Small intestine (tissue), 7 donors: ENCODE data around the gene ROCK2. TPM values are rescaled to one million over a fixed set of nuclear protein-coding genes. Genes with fewer than 3 reads are reported as not detected.
A peak's percentile ranks its signal among the peaks of the same experiment; 100 is the strongest.

Experiments used
- DNase-seq, 2 donors: peaks; one replicate each; pipeline versions ENCODE4 v3.0.0 to v3.0.0-alpha.2; 2013
- FAIRE-seq: peaks from 2 replicates; lab custom pipeline; 2012; peaks lifted over from hg19 to GRCh38; lab: Jason Lieb, UNC
- H3K27ac ChIP-seq, 3 donors: one replicate each; pipeline ENCODE4 v1.5.1; 2013; ENCODE audit warnings: low read length in 2 of 3, mild to moderate bottlenecking in 2 of 3, control low read depth in 1 of 3, inconsistent platforms in 1 of 3, low read depth in 1 of 3, moderate library complexity in 1 of 3
- H3K27me3 ChIP-seq, 3 donors: one replicate each; pipeline ENCODE4 v1.6.1; 2013; ENCODE audit warnings: low read length in 3 of 3, inconsistent platforms in 1 of 3; ENCODE audit not compliant: control insufficient read depth in 3 of 3, insufficient read depth in 3 of 3
- H3K36me3 ChIP-seq, 3 donors: one replicate each; pipeline ENCODE4 v1.6.1; 2013; ENCODE audit warnings: low read length in 3 of 3, inconsistent platforms in 1 of 3, low read depth in 1 of 3, mild to moderate bottlenecking in 1 of 3, moderate library complexity in 1 of 3; ENCODE audit not compliant: control insufficient read depth in 3 of 3, insufficient read depth in 2 of 3
- H3K4me1 ChIP-seq, 3 donors: one replicate each; pipeline ENCODE4 v1.6.1; 2013; ENCODE audit warnings: low read length in 2 of 3, inconsistent platforms in 1 of 3, low read depth in 1 of 3, mild to moderate bottlenecking in 1 of 3, moderate library complexity in 1 of 3; ENCODE audit not compliant: control insufficient read depth in 3 of 3, insufficient read depth in 2 of 3
- H3K4me3 ChIP-seq, 3 donors: one replicate each; pipeline ENCODE4 v1.5.1; 2013; ENCODE audit warnings: low read length in 3 of 3, control low read depth in 1 of 3, inconsistent platforms in 1 of 3, low read depth in 1 of 3, mild to moderate bottlenecking in 1 of 3, moderate library complexity in 1 of 3
- H3K9me3 ChIP-seq, 2 donors: one replicate each; pipeline ENCODE4 v1.6.1; 2013; ENCODE audit warnings: low read depth in 1 of 2, low read length in 1 of 2; ENCODE audit not compliant: control insufficient read depth in 2 of 2, insufficient read depth in 1 of 2
- WGBS, 3 donors: extraction: QIAGEN DNeasy Blood & Tissue Kit; methylation state at CpG; one replicate each; pipeline ENCODE4 v1.1.7; 2013; 5-methylcytosine and 5-hydroxymethylcytosine counted together
- polyA plus RNA-seq, 4 donors: library from polyadenylated mRNA; stranded (reverse) in 3 of 4; unstranded in 1 of 4; fragments of 200-250 nt in 3 of 4; fragments of 120-200 nt in 1 of 4; gene quantifications; one replicate each; pipeline versions ENCODE4 v1.2.1 to v1.2.3, GENCODE V29; 2013
- donor health status: healthy with polysubstance abuse.
- donor health status: control.
- donor health status: control.
- donor health status: Bipolar disorder and iron deficiency.
- donor health status: healthy.

ROCK2 gene
- polyA plus RNA-seq, 4 donors: 12.0 to 53.2 (median 16.0) TPM

DNA sequence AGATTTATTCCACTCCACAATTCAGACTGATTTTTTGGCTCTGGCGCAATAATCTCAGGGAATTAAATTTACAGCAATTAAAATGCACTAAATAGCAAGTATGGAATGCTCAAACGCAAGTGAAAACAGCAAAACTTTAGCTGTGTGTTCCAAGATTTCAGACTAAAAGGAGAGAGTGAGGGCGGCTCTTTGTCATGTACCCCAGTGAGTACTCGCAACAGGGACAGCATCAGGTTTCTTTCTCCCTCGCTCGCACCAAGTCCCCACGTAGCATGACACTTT is 1.1 kb downstream of the ROCK2 start:
- H3K27me3 ChIP-seq: no peaks in the 10 kb centered on the region

DNA sequence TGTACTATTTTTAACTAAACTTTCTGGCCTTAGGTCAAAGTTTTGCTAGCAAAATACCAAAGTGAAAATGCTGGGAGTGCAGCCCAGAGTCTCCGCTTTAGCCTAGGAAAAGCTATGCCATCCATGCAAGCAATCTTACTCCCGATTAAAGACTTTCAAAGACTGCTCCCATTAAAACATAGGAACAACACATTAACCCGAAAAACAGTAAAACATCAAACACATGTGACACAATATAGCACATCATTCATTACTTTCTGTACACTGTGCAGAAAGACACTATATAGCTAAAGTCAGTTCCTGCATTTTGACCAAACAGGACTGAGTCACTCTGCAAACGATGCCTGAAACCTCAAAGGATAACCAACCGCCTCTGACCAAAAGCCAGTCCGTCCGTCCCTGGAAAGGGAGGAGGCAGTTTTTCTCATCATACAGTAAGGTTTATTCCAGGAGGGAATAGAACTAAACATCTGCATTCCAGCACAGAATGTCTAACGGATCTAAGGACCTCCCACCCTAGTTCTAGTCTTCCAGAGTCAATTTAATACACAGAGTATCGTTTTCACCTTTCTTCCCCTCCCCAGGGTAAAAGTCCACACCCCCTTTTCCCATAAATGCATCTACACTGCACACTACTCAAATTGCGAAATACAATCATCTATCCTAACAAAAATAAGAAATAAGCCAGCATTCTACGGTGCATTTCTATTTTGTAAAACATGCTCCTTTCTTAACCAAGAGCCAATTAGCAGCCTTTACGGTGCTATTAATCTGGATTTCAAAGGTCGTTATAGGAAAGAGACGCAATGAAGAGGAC is 1.7 kb downstream of the ROCK2 start:
- peaks cover 0 to 3% (median 0%) of the 10 kb centered on the region in 3 donors for H3K36me3 ChIP-seq
- no peaks in the 10 kb centered on the region for H3K9me3 ChIP-seq
- peaks cover 2 to 13% (median 5%) of the 10 kb centered on the region in 3 donors for H3K4me1 ChIP-seq
- H3K27me3 ChIP-seq: no peaks in the 10 kb centered on the region
- DNase-seq (peak; percentile 71 to 72), FAIRE-seq (no peak)
- H3K27ac ChIP-seq: peak overlapping the region; percentile 94 to 99 (median 98)
- H3K4me3 ChIP-seq: peak overlapping the region; percentile 93 to 99 (median 96)
- 3 to 6% (median 5%) methylated on average over 14 of the region's 14 CpGs for WGBS, 3 donors

More for the DNA sequence above, 1.1 kb downstream of the ROCK2 start:
- peak overlapping the region; percentile 93 to 99 (median 96) for H3K4me3 ChIP-seq
- FAIRE-seq: no peak
- H3K27ac ChIP-seq: peak overlapping the region; percentile 94 to 99 (median 98)
- no peak for DNase-seq
- H3K36me3 ChIP-seq: no peaks in the 10 kb centered on the region
- 1% methylated on average over 7 of the region's 7 CpGs for WGBS, 3 donors
- no peaks in the 10 kb centered on the region for H3K9me3 ChIP-seq
- peaks cover 2 to 16% (median 5%) of the 10 kb centered on the region in 3 donors for H3K4me1 ChIP-seq

DNA sequence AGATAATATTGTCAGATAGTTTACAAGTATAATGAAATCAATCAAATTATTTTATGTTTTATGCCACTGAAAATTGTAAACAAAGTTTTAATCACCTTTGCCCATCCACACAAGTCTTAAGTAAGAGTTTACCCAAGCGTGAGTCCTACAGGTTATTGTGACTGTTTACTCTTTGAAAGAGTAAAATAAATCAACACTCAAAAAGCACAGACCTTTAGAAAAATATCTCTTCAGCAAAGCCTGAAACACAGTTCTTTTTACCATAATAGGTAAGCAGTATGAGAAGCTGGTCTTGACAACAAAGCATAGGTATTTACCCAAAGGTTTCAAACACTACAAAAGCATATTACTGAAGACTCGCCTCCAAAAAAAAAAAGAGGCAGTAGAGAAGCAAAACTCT is 3.7 kb downstream of the ROCK2 start:
- Histone ChIP-seq H3K4me3 (peak overlapping the region in 1 of 3 donors; percentile 7), H3K4me1 (peaks cover 0 to 5% (median 5%) of the 10 kb centered on the region in 3 donors), H3K9me3 (no peaks in the 10 kb centered on the region), H3K27ac (no peak overlapping the region), H3K36me3 (peaks cover 0 to 6% (median 0%) of the 10 kb centered on the region in 3 donors), H3K27me3 (no peaks in the 10 kb centered on the region)
- 35 to 54% (median 52%) methylated on average over 2 of the region's 2 CpGs for WGBS, 3 donors
- no peak for FAIRE-seq
- no peak for DNase-seq

DNA sequence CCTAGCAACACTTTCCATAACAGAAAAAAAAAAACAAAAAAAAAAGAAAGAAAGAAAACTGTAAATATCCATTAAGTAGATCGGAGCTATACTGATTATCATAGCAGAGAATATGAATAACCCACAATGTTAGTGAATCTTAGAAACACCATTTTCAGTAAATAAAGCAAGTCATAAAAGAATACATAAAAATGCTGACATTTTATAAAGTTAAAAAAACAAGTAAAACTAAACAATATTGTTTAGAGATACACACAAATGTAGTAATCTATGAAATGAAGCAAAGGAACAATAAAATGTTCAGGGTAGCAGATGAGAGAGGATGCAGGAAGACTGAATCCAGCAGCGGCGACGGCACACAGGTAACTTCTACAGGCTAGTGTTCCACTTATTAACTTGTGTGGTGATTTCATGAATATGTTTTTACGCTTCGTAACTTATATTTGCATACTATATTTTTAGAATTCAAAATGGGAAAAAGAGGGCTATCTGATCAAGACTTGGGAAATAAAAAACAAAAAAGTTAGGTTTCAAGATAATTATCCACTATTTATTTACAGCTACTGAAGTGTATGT is 4.8 kb downstream of the ROCK2 start:
- Histone ChIP-seq H3K4me1 (peaks cover 0 to 5% (median 0%) of the 10 kb centered on the region in 3 donors), H3K27me3 (no peaks in the 10 kb centered on the region), H3K9me3 (no peaks in the 10 kb centered on the region), H3K27ac (no peak overlapping the region), H3K4me3 (no peak overlapping the region), H3K36me3 (peaks cover 0 to 6% (median 0%) of the 10 kb centered on the region in 3 donors)
- FAIRE-seq: no peak
- no peak for DNase-seq
- 83 to 91% (median 90%) methylated on average over 6 of the region's 6 CpGs for WGBS, 3 donors

DNA sequence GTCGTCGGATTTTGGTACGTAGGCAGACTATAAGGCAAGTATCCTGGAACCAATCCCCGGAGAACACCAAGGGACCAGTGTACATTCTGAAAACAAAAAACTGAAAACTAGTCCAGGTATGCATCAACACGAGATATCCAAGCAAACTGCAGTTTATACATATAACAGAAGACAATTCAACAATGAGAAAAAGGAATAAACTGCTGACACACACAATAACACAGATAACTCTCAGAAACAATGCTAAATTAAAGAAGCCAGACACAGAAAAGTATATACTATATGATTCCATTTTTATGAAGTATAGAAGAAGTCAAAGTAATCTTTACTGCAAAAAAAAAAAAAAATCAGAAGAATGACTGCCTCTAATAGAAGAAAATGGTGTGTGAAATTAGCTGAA is 5.9 kb downstream of the ROCK2 start:
- Histone ChIP-seq H3K4me1 (peaks cover 0 to 5% (median 0%) of the 10 kb centered on the region in 3 donors), H3K27ac (no peak overlapping the region), H3K9me3 (no peaks in the 10 kb centered on the region), H3K36me3 (peaks cover 0 to 6% (median 0%) of the 10 kb centered on the region in 3 donors), H3K4me3 (no peak overlapping the region), H3K27me3 (no peaks in the 10 kb centered on the region)
- DNase-seq: no peak
- no peak for FAIRE-seq
- WGBS, 3 donors: 90 to 93% (median 91%) methylated on average over 5 of the region's 5 CpGs

DNA sequence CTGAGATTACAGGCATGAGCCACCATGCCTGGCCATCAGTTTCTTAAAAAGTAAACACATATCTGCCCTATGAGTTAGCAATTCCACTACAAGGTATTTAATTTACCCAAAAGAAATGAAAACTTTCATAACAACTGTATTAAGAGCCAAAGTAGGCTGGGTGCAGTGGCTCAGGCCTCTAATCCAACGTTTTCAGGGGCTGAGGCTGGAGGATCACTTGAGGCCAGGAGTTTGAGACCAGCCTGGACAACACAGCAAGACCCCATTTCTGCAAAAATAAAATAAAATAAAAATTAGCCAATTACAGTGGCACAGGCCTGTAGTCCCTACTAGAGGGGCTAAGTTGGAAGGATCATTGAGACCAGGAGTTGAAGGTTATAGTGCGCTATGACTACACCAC is 6.5 kb downstream of the ROCK2 start:
- WGBS, 3 donors: 88 to 94% (median 92%) methylated on average over 2 of the region's 2 CpGs
- FAIRE-seq: no peak

DNA sequence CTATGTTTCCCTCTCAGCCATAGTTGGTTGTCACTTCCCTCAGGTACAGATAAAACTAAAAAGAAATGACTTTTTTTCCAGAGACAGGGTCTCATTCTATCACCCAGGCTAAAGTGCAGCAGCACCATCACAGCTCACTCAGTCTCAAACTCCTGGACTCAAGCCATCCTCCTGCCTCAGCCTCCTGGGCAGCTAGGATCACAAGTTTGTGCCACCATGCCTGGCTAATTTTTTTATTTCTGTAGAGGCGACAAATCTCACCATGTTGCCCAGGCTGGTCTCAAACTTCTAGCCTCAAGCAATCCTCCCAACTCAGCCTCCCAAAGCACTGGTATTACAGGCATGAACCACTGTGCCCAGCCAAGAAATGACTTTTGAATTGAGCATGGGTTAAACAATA is 8.2 kb downstream of the ROCK2 start:
- Histone ChIP-seq H3K36me3 (peaks cover 0 to 6% (median 0%) of the 10 kb centered on the region in 3 donors), H3K9me3 (no peaks in the 10 kb centered on the region), H3K4me3 (no peak overlapping the region), H3K27ac (no peak overlapping the region), H3K4me1 (peaks cover 0 to 2% (median 0%) of the 10 kb centered on the region in 3 donors), H3K27me3 (no peaks in the 10 kb centered on the region)
- WGBS, 3 donors: 91 to 100% (median 94%) methylated on average over 1 of the region's 1 CpG
- DNase-seq: no peak
- no peak for FAIRE-seq

More for the DNA sequence above, 6.5 kb downstream of the ROCK2 start:
- Histone ChIP-seq H3K4me3 (no peak overlapping the region), H3K9me3 (no peaks in the 10 kb centered on the region), H3K27me3 (no peaks in the 10 kb centered on the region), H3K4me1 (peaks cover 0 to 5% (median 0%) of the 10 kb centered on the region in 3 donors), H3K27ac (no peak overlapping the region), H3K36me3 (peaks cover 0 to 6% (median 0%) of the 10 kb centered on the region in 3 donors)
- DNase-seq: no peak

DNA sequence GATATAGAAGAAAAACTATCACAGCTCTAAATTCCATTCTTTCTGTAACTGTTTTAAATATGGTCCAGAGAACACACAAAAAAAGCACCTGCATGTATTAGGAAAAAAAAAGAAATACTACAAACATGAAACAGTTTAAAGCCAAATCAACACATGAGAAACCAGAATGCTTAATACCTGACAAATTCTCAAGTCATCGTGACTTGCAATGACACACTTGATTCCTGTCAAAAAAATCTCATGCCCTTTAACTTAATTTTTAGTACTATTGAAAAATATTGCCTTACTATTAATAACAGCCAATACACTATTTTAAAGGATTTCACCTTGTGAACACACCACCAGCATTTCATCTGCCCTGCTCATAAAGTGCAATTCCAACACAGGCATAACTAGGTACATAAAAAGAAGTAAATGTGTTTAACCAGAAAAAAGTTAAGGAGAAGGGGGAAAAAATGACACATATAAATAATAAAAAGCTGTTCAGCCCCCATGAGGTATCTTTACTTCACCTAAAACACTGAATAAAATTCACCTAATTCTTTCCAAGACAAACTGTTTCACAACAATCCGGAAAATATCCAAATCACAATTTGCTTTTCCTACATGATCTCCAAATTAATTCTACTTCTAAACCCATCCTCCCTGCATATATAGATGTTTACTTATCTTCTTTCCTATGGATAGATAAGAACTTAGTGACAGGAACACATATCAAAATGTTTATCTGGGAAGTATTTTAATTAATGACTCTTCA is 10.8 kb downstream of the ROCK2 start:
- no peak for FAIRE-seq
- no peaks in the 10 kb centered on the region for H3K27me3 ChIP-seq
- no peaks in the 10 kb centered on the region for H3K9me3 ChIP-seq
- DNase-seq: no peak
- H3K4me3 ChIP-seq: no peak overlapping the region
- H3K27ac ChIP-seq: no peak overlapping the region
- no peaks in the 10 kb centered on the region for H3K4me1 ChIP-seq
- WGBS, 3 donors: 89 to 96% (median 93%) methylated on average over 2 of the region's 2 CpGs
- peaks cover 0 to 6% (median 0%) of the 10 kb centered on the region in 3 donors for H3K36me3 ChIP-seq
